B cell (primary cell): ENCODE measurements around the gene TMEM131. TPM values are rescaled to one million over a fixed set of nuclear protein-coding genes. Genes with fewer than 3 reads are reported as not detected.
"Not testable (repeated sequence)": the region's sequence is repeated elsewhere in the genome, so short reads cannot be mapped to it uniquely, and the experiment has no call there.

ENCODE experiments used
- ATAC-seq: fragments of 200-7000 bp; cut with Tn5 transposase; one replicate; pipeline ENCODE4 v1.10.0; 2021; ENCODE audit warnings: low read depth, mild to moderate bottlenecking, moderate number of reproducible peaks, moderate library complexity
- CTCF ChIA-PET: fragments of 350-600 bp; sonication (Branson Sonifier 250); formaldehyde crosslinking; loops from one replicate; lab custom pipeline; 2021; ENCODE audit warnings: antibody characterized with exemption, inconsistent platforms; lab: Charles Lee
- POLR2A ChIA-PET: fragments of 350-600 bp; sonication (Branson Sonifier 250); formaldehyde crosslinking; loops from one replicate; lab custom pipeline; 2021; ENCODE audit warnings: antibody characterized with exemption; lab: Charles Lee
- DNase-seq: peaks from one replicate; pipeline ENCODE4 v3.0.0; 2013
- H2AFZ ChIP-seq: 2 replicates; pipeline ENCODE4 v1.6.1; 2012; ENCODE audit warnings: mild to moderate bottlenecking, low read depth, low read length; ENCODE audit not compliant: insufficient read depth, poor library complexity, severe bottlenecking
- H3K27ac ChIP-seq, 2 donors: 1 replicate in 1 of 2; 2 replicates in 1 of 2; pipeline ENCODE4 v1.5.1; 2012 to 2013; ENCODE audit warnings: low read length in 2 of 2, mild to moderate bottlenecking in 2 of 2, moderate library complexity in 1 of 2
- H3K27me3 ChIP-seq, 4 experiments: fragments of 200-600 bp in 1 of 4; sonication (generic) in 1 of 4; replicated peaks in 1 of 4; 1 replicate in 2 of 4; 2 replicates in 2 of 4; pipeline versions ENCODE4 v1.6.1 to v1.7.0; 2013 to 2016; ENCODE audit warnings: low read length in 3 of 4, mild to moderate bottlenecking in 2 of 4, mixed read lengths in 1 of 4, moderate library complexity in 1 of 4; ENCODE audit not compliant: insufficient read depth in 4 of 4, control insufficient read depth in 3 of 4; ENCODE audit errors: control extremely low read depth in 1 of 4
- H3K36me3 ChIP-seq, 2 experiments: replicated peaks in 1 of 2; 1 replicate in 1 of 2; 2 replicates in 1 of 2; pipeline versions ENCODE4 v1.6.1 to v1.7.1; 2013; ENCODE audit warnings: low read length in 1 of 2; ENCODE audit not compliant: insufficient read depth in 2 of 2, control insufficient read depth in 1 of 2; ENCODE audit errors: control extremely low read depth in 1 of 2, extremely low read depth in 1 of 2
- H3K4me1 ChIP-seq, 2 donors: fragments of 200-600 bp in 1 of 2; sonication (generic) in 1 of 2; 1 replicate in 1 of 2; 2 replicates in 1 of 2; pipeline versions ENCODE4 v1.5.1 to v1.6.1; 2013 to 2017; ENCODE audit warnings: low read length in 2 of 2; ENCODE audit not compliant: control insufficient read depth in 2 of 2, insufficient read depth in 2 of 2
- H3K4me2 ChIP-seq: replicated peaks from 2 replicates; pipeline ENCODE3; 2012; ENCODE audit warnings: mild to moderate bottlenecking, low read depth, low read length; ENCODE audit not compliant: poor library complexity, severe bottlenecking
- H3K4me3 ChIP-seq, 5 experiments: fragments of 200-600 bp in 1 of 5; sonication (generic) in 1 of 5; 1 replicate in 3 of 5; 2 replicates in 2 of 5; pipeline versions ENCODE4 v1.5.1 to v1.7.0; 2011 to 2016; ENCODE audit warnings: low read length in 4 of 5, mild to moderate bottlenecking in 4 of 5, low read depth in 2 of 5, control low read depth in 1 of 5, moderate library complexity in 1 of 5; ENCODE audit not compliant: insufficient read depth in 1 of 5; ENCODE audit errors: control extremely low read depth in 1 of 5, extremely low read depth in 1 of 5
- H3K79me2 ChIP-seq: fragments of 200-600 bp; sonication (generic); one replicate; pipeline ENCODE4 v1.6.0; 2016; ENCODE audit warnings: low read length; ENCODE audit not compliant: control insufficient read depth, insufficient read depth
- H3K9ac ChIP-seq: fragments of 200-600 bp; sonication (generic); 2 replicates; pipeline ENCODE4 v1.6.1; 2017; ENCODE audit warnings: mild to moderate bottlenecking, low read length, moderate library complexity
- H3K9me3 ChIP-seq, 3 donors: one replicate each; pipeline versions ENCODE4 v1.6.1 to v1.7.1; 2013; ENCODE audit warnings: low read length in 2 of 3; ENCODE audit not compliant: control insufficient read depth in 2 of 3, insufficient read depth in 1 of 3; ENCODE audit errors: control extremely low read depth in 1 of 3
- H4K20me1 ChIP-seq: 2 replicates; pipeline ENCODE4 v1.6.0; 2012; ENCODE audit warnings: mild to moderate bottlenecking, low read length; ENCODE audit not compliant: insufficient read depth, control insufficient read depth, poor library complexity, severe bottlenecking
- H3K27ac Mint-ChIP-seq: one replicate; pipeline ENCODE4 v1.8.0; 2021; ENCODE audit warnings: mixed read lengths
- H3K27me3 Mint-ChIP-seq: one replicate; pipeline ENCODE4 v1.8.0; 2021; ENCODE audit warnings: mixed read lengths
- H3K4me1 Mint-ChIP-seq: one replicate; pipeline ENCODE4 v1.8.0; 2021; ENCODE audit warnings: mixed read lengths
- H3K4me3 Mint-ChIP-seq: one replicate; pipeline ENCODE4 v1.8.0; 2021; ENCODE audit warnings: mixed read lengths
- H3K9me3 Mint-ChIP-seq: one replicate; pipeline ENCODE4 v1.8.0; 2022; ENCODE audit warnings: mixed read lengths; ENCODE audit not compliant: insufficient read depth
- EZH2 ChIP-seq: IDR thresholded peaks from 2 replicates; pipeline ENCODE4 v1.6.1; 2012; ENCODE audit warnings: borderline replicate concordance, low read depth, mild to moderate bottlenecking, moderate library complexity, low read length; ENCODE audit not compliant: insufficient read depth, poor library complexity, severe bottlenecking
- WGBS: methylation state at CpG from one replicate; pipeline ENCODE4 v1.1.5; 2013; ENCODE audit warnings: missing lambda C conversion rate; ENCODE audit not compliant: insufficient coverage; 5-methylcytosine and 5-hydroxymethylcytosine counted together
- intact Hi-C: fragments of 100-400 bp; cut with micrococcal nuclease; formaldehyde crosslinking; loops from one replicate; pipeline ENCODE4 v1.10.0; 2022
- polyA plus RNA-seq: library from polyadenylated mRNA; depleted of rRNA; stranded (reverse); fragments of >200 nt; gene quantifications from 2 replicates; pipeline ENCODE4 v1.2.3, GENCODE V29; 2012
- total RNA-seq, 2 donors: library from RNA; stranded (reverse); fragments of 120-200 nt in 1 of 2; gene quantifications; 1 replicate in 1 of 2; 2 replicates in 1 of 2; pipeline versions ENCODE4 v1.2.3 to v1.2.4, GENCODE V29; 2013 to 2022
- TF ChIP-seq, protein P1 (sequence below): fragments of 200-600 bp; IDR thresholded peaks from one replicate; pipeline ENCODE4 v1.8.0; 2022; ENCODE audit warnings: antibody characterized with exemption, mild to moderate bottlenecking

Gene TMEM131
- total and polyA plus RNA-seq, 2 donors (not counting 1 experiment from before 2014, with no cell fraction given) = 24.3 to 101 TPM

GRCh38 chr2:97857553-97857952 lies 138.2 kb downstream of the TMEM131 start:
- H3K27me3 ChIP-seq = no peaks in the 10 kb centered on the region
- H3K36me3 ChIP-seq = peaks cover 9 to 51% of the 10 kb centered on the region in 2 experiments
- no peak overlapping the region for H2AFZ ChIP-seq
- DNase-seq (no peak), ATAC-seq (no peak)
- H3K4me1 ChIP-seq = no peaks in the 10 kb centered on the region
- H3K79me2 ChIP-seq = peaks cover 56% of the 10 kb centered on the region
- peak overlapping the region; percentile 15 for H3K27ac Mint-ChIP-seq
- intact Hi-C loops = no loop called here
- no peak overlapping the region for H3K27ac ChIP-seq
- H3K4me3 Mint-ChIP-seq = no peak overlapping the region
- TF ChIP-seq, protein P1, sequence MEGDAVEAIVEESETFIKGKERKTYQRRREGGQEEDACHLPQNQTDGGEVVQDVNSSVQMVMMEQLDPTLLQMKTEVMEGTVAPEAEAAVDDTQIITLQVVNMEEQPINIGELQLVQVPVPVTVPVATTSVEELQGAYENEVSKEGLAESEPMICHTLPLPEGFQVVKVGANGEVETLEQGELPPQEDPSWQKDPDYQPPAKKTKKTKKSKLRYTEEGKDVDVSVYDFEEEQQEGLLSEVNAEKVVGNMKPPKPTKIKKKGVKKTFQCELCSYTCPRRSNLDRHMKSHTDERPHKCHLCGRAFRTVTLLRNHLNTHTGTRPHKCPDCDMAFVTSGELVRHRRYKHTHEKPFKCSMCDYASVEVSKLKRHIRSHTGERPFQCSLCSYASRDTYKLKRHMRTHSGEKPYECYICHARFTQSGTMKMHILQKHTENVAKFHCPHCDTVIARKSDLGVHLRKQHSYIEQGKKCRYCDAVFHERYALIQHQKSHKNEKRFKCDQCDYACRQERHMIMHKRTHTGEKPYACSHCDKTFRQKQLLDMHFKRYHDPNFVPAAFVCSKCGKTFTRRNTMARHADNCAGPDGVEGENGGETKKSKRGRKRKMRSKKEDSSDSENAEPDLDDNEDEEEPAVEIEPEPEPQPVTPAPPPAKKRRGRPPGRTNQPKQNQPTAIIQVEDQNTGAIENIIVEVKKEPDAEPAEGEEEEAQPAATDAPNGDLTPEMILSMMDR = no peak
- TF ChIP-seq EZH2 = no peak
- peaks cover 1% of the 10 kb centered on the region for H3K9me3 Mint-ChIP-seq
- H3K9ac ChIP-seq = no peak overlapping the region
- no peak overlapping the region for H3K4me2 ChIP-seq
- CTCF ChIA-PET = no interaction called here
- H3K4me3 ChIP-seq = no peak overlapping the region
- H3K9me3 ChIP-seq = no peaks in the 10 kb centered on the region
- H3K4me1 Mint-ChIP-seq = peaks cover 19% of the 10 kb centered on the region
- no CpG with 5 or more reads among the region's 2 CpGs for WGBS
- H3K27me3 Mint-ChIP-seq = no peaks in the 10 kb centered on the region
- peaks cover 25% of the 10 kb centered on the region for H4K20me1 ChIP-seq
- POLR2A ChIA-PET = no interaction called here

- H3K4me3 Mint-ChIP-seq, H3K27ac ChIP-seq, H3K27ac Mint-ChIP-seq, H3K9me3 Mint-ChIP-seq, H3K27me3 Mint-ChIP-seq, H3K4me2 ChIP-seq, ATAC-seq, H2AFZ ChIP-seq, H3K9ac ChIP-seq, DNase-seq, H3K4me3 ChIP-seq, H3K9me3 ChIP-seq, H3K27me3 ChIP-seq: not testable (repeated sequence)
- H3K79me2 ChIP-seq = peaks cover 66% of the 10 kb centered on the region
- ChIA-PET CTCF (interaction anchor here (1.5 kb wide), 1 partner anchor 44 kb away, joined by 3 read pairs; no protein-coding TSS in a partner anchor), POLR2A (interaction anchor here (1.2 kb wide), 1 partner anchor 142 kb away, joined by 3 read pairs; no protein-coding TSS in a partner anchor)
- H3K36me3 ChIP-seq = peaks cover 9 to 27% of the 10 kb centered on the region in 2 experiments
- intact Hi-C loops = loop anchor here (5.0 kb wide), 1 partner anchor 79 kb away; no protein-coding TSS in a partner anchor
- H4K20me1 ChIP-seq = peaks cover 22% of the 10 kb centered on the region
- H3K4me1 Mint-ChIP-seq = peaks cover 48% of the 10 kb centered on the region
- peaks cover 3 to 14% of the 10 kb centered on the region in 2 donors for H3K4me1 ChIP-seq
- WGBS = 100% methylated on average over 1 of the region's 4 CpGs
Measured at GRCh38 chr2:97853057-97853456, 142.7 kb downstream of the TMEM131 start.
